NCI-H2196 treated with DMSO at 0.1 percent for 48 hours (cell line): ENCODE measurements around the gene LILRB4.
A peak's percentile ranks its signal among the peaks of the same experiment; 100 is the strongest.
"Not testable (repeated sequence)": the region's sequence is repeated elsewhere in the genome, so short reads cannot be mapped to it uniquely, and the experiment has no call there.

Experiments used
- DNase-seq: peaks from one replicate; lab custom pipeline; 2025; ENCODE audit not compliant: unreplicated experiment; lab: John Stamatoyannopoulos, UW

The LILRB4 gene

GRCh38 chr19:54648129-54648528 is 14.7 kb upstream of the LILRB4 start:
- DNase-seq, result no peak

GRCh38 chr19:54650108-54650655 is 12.6 kb upstream of the LILRB4 start:
- DNase-seq, result no peak

- DNase-seq, result peak; percentile 26
These were observed 9.5 kb upstream of the LILRB4 start for GRCh38 chr19:54653181-54653809.

GRCh38 chr19:54654447-54655321 is 8.1 kb upstream of the LILRB4 start:
- DNase-seq, result no peak

GRCh38 chr19:54659300-54659699 is 3.5 kb upstream of the LILRB4 start:
- DNase-seq, result no peak

- DNase-seq, result no peak
These were observed 2.5 kb upstream of the LILRB4 start for GRCh38 chr19:54660306-54660705.

GRCh38 chr19:54660964-54661363 is 1.8 kb upstream of the LILRB4 start:
- DNase-seq, result no peak

- DNase-seq, result no peak
These were observed 821 bp upstream of the LILRB4 start for GRCh38 chr19:54661846-54662481.

GRCh38 chr19:54665530-54665929 is 2.7 kb downstream of the LILRB4 start:
- no peak for DNase-seq

- DNase-seq, result no peak
These were observed 4.4 kb downstream of the LILRB4 start for GRCh38 chr19:54667217-54667616.

- DNase-seq, result no peak
These were observed 5.6 kb downstream of the LILRB4 start for GRCh38 chr19:54668353-54668752.

GRCh38 chr19:54670576-54671357 is 8.0 kb downstream of the LILRB4 start:
- no peak for DNase-seq

- no peak for DNase-seq
These were observed 10.4 kb downstream of the LILRB4 start for GRCh38 chr19:54673222-54673621.

GRCh38 chr19:54674021-54674617 is 11.3 kb downstream of the LILRB4 start:
- DNase-seq, result peak; percentile 32

GRCh38 chr19:54676210-54676834 is 13.5 kb downstream of the LILRB4 start:
- DNase-seq, result peak; percentile 16

- no peak for DNase-seq
These were observed 14.4 kb downstream of the LILRB4 start for GRCh38 chr19:54677217-54677616.

GRCh38 chr19:54681596-54681995 is 18.8 kb downstream of the LILRB4 start:
- not testable (repeated sequence) for DNase-seq

GRCh38 chr19:54682306-54682856 is 19.6 kb downstream of the LILRB4 start:
- DNase-seq, result no peak

GRCh38 chr19:54684527-54684926 is 21.7 kb downstream of the LILRB4 start:
- DNase-seq, result peak; percentile 3
